Fibroblast of skin of right quadriceps (primary cell): ENCODE data around the gene BTBD9.
"Not testable (repeated sequence)": the region's sequence is repeated elsewhere in the genome, so short reads cannot be mapped to it uniquely, and the experiment has no call there.

ENCODE experiments used
- DNase-seq: peaks from one replicate; pipeline ENCODE4 v3.0.0-alpha.2; 2013

Gene BTBD9

GRCh38 chr6:38370653-38371601, 268.8 kb downstream of the BTBD9 start:
- DNase-seq, result peak; percentile 19

- no peak for DNase-seq
Measured at GRCh38 chr6:38367231-38367630, 272.5 kb downstream of the BTBD9 start.

GRCh38 chr6:38366234-38366633, 273.5 kb downstream of the BTBD9 start:
- DNase-seq, result no peak

GRCh38 chr6:38364775-38365174, 275.0 kb downstream of the BTBD9 start:
- DNase-seq, result no peak

GRCh38 chr6:38364127-38364526, 275.6 kb downstream of the BTBD9 start:
- peak; percentile 63 for DNase-seq

- DNase-seq, result no peak
Measured at GRCh38 chr6:38355519-38355918, 284.2 kb downstream of the BTBD9 start.

GRCh38 chr6:38354905-38355304, 284.8 kb downstream of the BTBD9 start:
- DNase-seq, result no peak

GRCh38 chr6:38354037-38354381, 285.7 kb downstream of the BTBD9 start:
- no peak for DNase-seq

- peak; percentile 71 for DNase-seq
Measured at GRCh38 chr6:38353310-38354036, 286.3 kb downstream of the BTBD9 start.

GRCh38 chr6:38352636-38353035, 287.1 kb downstream of the BTBD9 start:
- peak; percentile 53 for DNase-seq

GRCh38 chr6:38350942-38351341, 288.8 kb downstream of the BTBD9 start:
- peak; percentile 88 for DNase-seq

GRCh38 chr6:38350220-38350619, 289.5 kb downstream of the BTBD9 start:
- DNase-seq, result no peak

GRCh38 chr6:38349795-38350194, 289.9 kb downstream of the BTBD9 start:
- peak; percentile 96 for DNase-seq

- no peak for DNase-seq
Measured at GRCh38 chr6:38349221-38349620, 290.5 kb downstream of the BTBD9 start.

- DNase-seq, result no peak
Measured at GRCh38 chr6:38348371-38348770, 291.4 kb downstream of the BTBD9 start.

GRCh38 chr6:38347829-38348228, 291.9 kb downstream of the BTBD9 start:
- DNase-seq, result not testable (repeated sequence)

- DNase-seq, result peak; percentile 96
Measured at GRCh38 chr6:38346291-38347079, 293.2 kb downstream of the BTBD9 start.

GRCh38 chr6:38345586-38345985, 294.1 kb downstream of the BTBD9 start:
- no peak for DNase-seq

GRCh38 chr6:38341496-38341895, 298.2 kb downstream of the BTBD9 start:
- DNase-seq, result no peak

- no peak for DNase-seq
Measured at GRCh38 chr6:38339914-38340313, 299.8 kb downstream of the BTBD9 start.

- DNase-seq, result peak; percentile 87
Measured at GRCh38 chr6:38337819-38338465, 301.8 kb downstream of the BTBD9 start.

- DNase-seq, result no peak
Measured at GRCh38 chr6:38336922-38337321, 302.8 kb downstream of the BTBD9 start.

GRCh38 chr6:38326837-38327236, 312.9 kb downstream of the BTBD9 start:
- DNase-seq, result no peak
